ENCODE measurements around the gene PIK3R4.
A peak's percentile ranks its signal among the peaks of the same experiment; 100 is the strongest.

PIK3R4 gene

GRCh38 chr3:130758624-130759369 lies 12.2 kb upstream of the PIK3R4 start:
- H3K4me1 Mint-ChIP-seq (ENCODE audit: low read depth), result no peaks in the 10 kb centered on the region
- no peaks in the 10 kb centered on the region for H3K9me3 Mint-ChIP-seq (ENCODE audit: low read depth)
- H3K27ac Mint-ChIP-seq, result no peak overlapping the region
- no peak overlapping the region for H3K4me3 Mint-ChIP-seq
- no peaks in the 10 kb centered on the region for H3K36me3 Mint-ChIP-seq
- H3K27me3 Mint-ChIP-seq, result peaks cover 6% of the 10 kb centered on the region

DNA sequence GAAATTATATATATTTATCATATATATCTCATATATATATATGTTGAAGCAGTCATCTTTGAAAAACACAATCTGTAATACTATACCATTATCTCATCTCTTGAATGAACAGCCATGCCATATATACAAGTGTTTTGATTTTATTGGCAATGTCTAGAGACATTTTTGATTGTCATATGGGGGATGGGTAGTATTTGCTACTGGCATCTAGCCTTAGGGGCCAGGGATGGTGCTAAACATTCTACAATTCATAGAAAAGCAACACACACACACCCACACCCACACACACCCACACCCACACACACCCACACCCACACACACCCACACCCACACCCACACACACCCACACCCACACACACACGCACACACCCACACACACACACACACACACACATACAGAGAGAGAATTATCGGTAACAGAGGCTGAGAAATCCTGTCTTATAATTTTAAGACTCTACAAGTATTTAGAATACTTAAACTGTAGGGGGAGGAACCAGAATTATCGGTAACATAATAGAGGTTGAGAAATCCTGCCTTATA lies 11.1 kb upstream of the PIK3R4 start:
- H3K4me3 Mint-ChIP-seq, result no peak overlapping the region

DNA sequence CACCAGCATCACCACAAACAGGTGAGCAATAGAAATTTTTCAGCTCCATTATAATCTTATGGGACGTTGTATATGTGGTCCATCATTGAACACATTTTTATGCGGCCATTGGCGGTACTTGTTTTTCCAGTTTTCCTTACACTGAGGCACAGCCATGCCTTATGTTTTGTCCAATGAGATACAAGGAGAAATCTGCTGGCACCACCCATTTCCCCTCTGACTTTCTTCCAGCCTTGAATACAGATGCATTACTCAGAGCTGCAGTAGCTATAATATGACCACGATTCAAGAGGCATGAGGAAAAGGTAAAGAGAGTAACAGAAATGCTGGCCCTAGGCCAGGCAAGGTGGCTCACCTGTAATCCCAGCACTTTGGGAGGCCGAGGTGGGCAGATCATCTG lies 9.0 kb upstream of the PIK3R4 start:
- no peaks in the 10 kb centered on the region for H3K4me1 Mint-ChIP-seq (ENCODE audit: low read depth)
- no peaks in the 10 kb centered on the region for H3K36me3 Mint-ChIP-seq
- H3K9me3 Mint-ChIP-seq (ENCODE audit: low read depth), result no peaks in the 10 kb centered on the region
- no peak overlapping the region for H3K4me3 Mint-ChIP-seq
- peaks cover 2% of the 10 kb centered on the region for H3K27me3 Mint-ChIP-seq
- H3K27ac Mint-ChIP-seq, result no peak overlapping the region

More for the DNA sequence above, 11.1 kb upstream of the PIK3R4 start:
- Mint-ChIP-seq H3K4me1 (ENCODE audit: low read depth) (no peaks in the 10 kb centered on the region), H3K9me3 (ENCODE audit: low read depth) (no peaks in the 10 kb centered on the region), H3K27ac (no peak overlapping the region), H3K27me3 (peaks cover 5% of the 10 kb centered on the region), H3K36me3 (no peaks in the 10 kb centered on the region)

GRCh38 chr3:130748981-130749380 lies 2.4 kb upstream of the PIK3R4 start:
- H3K27ac Mint-ChIP-seq, result no peak overlapping the region
- no peaks in the 10 kb centered on the region for H3K36me3 Mint-ChIP-seq
- no peaks in the 10 kb centered on the region for H3K27me3 Mint-ChIP-seq
- no peak overlapping the region for H3K4me3 Mint-ChIP-seq
- H3K9me3 Mint-ChIP-seq (ENCODE audit: low read depth), result no peaks in the 10 kb centered on the region
- peaks cover 27% of the 10 kb centered on the region for H3K4me1 Mint-ChIP-seq (ENCODE audit: low read depth)

DNA sequence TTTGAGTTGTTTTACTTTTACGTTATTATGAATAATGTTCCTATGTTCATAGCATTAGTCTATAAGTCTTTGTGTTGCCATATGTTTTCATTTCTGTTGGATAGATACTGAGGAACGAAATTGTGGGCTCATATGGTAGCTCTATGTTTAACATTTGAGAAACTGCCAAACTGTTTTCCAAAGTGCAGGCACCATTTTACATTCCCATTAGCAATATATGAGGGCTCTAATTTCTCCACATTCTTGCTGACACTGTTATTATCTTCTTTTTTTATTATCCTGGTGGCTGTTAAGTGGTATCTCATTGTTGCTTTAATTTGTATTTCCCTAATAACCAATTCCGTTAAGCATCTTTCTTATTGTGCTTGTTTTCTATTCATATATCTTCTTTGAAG lies 1.8 kb upstream of the PIK3R4 start:
- Mint-ChIP-seq H3K36me3 (peaks cover 2% of the 10 kb centered on the region), H3K4me3 (peak overlapping the region; percentile 84), H3K27me3 (no peaks in the 10 kb centered on the region), H3K9me3 (ENCODE audit: low read depth) (no peaks in the 10 kb centered on the region), H3K27ac (peak overlapping the region; percentile 70), H3K4me1 (ENCODE audit: low read depth) (peaks cover 32% of the 10 kb centered on the region)

DNA sequence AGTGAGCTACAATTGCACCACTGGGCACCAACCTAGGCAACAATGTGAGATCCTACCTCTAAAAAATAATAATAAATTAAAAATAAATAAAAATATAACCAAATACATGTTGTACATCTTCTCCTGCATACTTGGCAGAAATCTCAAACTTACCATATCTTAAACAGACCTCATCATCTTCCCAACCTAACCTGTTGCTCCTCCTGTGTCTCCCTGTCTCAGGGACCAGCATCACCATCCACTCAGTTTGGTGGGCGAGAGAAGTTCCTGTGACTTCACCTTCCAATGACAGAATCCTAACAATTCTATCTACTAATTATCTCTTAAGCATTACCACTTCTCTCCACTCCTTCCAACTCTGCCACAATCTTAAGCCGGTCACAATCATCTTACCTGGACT lies 3.3 kb downstream of the PIK3R4 start:
- no peak overlapping the region for H3K27ac Mint-ChIP-seq

DNA sequence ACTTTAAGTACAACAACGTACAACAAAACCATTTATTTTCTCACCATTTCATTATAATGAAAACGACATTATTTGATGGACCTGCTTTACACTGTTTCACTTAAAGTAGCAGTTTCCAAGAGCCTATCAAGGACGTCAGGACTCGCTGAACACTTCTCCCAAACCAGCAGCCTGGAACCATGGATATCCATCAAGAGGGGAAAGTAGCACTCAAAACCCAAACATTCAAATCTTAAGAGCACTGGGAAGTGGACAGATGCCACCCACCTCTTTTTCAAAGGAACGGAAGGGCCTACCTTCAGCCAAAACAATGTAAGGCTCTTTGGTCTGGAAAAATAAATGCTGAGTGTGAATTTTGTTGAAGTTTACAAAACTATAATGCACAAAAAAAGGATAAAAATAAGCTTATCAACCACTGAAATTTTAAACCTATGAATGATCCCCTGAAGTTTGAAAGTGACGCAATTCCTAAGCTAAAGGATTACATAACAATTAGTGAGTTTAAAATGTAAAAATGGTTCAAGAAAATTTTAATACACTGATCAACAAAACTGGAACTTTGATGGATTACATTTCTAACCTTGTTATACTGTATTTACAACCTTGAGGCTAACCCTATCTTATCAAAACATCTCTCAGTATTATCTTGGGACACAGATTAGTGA lies 4.6 kb downstream of the PIK3R4 start:
- no peaks in the 10 kb centered on the region for H3K9me3 Mint-ChIP-seq (ENCODE audit: low read depth)
- peak overlapping the region; percentile 63 for H3K4me3 Mint-ChIP-seq
- H3K27ac Mint-ChIP-seq, result no peak overlapping the region
- H3K4me1 Mint-ChIP-seq (ENCODE audit: low read depth), result peaks cover 78% of the 10 kb centered on the region
- peaks cover 18% of the 10 kb centered on the region for H3K36me3 Mint-ChIP-seq
- no peaks in the 10 kb centered on the region for H3K27me3 Mint-ChIP-seq

More for the DNA sequence above, 3.3 kb downstream of the PIK3R4 start:
- H3K4me3 Mint-ChIP-seq, result peak overlapping the region; percentile 63
- H3K36me3 Mint-ChIP-seq, result peaks cover 15% of the 10 kb centered on the region
- peaks cover 73% of the 10 kb centered on the region for H3K4me1 Mint-ChIP-seq (ENCODE audit: low read depth)
- H3K9me3 Mint-ChIP-seq (ENCODE audit: low read depth), result no peaks in the 10 kb centered on the region
- H3K27me3 Mint-ChIP-seq, result no peaks in the 10 kb centered on the region

DNA sequence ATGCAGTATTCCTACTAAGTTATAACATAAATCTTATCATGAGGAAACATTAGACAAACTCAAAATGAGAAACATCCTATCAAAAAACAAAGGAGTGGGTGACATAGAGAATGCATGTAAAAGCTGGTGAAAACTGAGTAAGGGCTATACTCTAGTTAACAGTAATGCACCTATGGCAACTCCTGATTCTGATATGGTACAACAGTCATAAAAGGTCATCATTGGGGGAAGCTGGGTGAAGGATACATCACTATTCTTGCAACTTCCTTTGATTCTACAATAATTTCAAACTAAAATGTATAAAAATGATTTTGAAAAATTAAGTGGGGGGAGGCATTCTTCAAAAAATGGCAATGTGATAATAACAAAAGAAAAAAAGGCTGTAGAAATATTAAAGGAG lies 6.8 kb downstream of the PIK3R4 start:
- H3K36me3 Mint-ChIP-seq, result peaks cover 29% of the 10 kb centered on the region
- H3K27ac Mint-ChIP-seq, result no peak overlapping the region
- H3K9me3 Mint-ChIP-seq (ENCODE audit: low read depth), result no peaks in the 10 kb centered on the region
- H3K27me3 Mint-ChIP-seq, result no peaks in the 10 kb centered on the region
- H3K4me3 Mint-ChIP-seq, result no peak overlapping the region
- peaks cover 74% of the 10 kb centered on the region for H3K4me1 Mint-ChIP-seq (ENCODE audit: low read depth)

DNA sequence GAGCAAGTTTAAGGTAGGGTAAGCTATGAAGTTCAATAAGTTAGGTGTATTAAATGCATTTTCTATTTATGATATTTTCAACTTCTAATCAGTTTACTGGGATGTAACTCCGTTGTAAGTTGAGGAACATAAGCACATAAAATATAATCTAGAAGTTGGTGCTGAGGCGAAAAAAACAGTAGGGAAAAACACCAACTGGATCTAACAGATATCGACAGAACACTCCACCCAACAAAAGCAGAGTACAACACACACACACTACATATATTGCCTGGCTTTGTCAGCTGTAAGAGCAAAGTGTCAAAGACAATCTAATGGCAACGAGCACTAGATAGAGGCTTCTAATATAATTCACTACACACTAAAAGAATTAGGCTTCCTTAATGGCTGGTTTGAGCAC lies 8.4 kb downstream of the PIK3R4 start:
- Mint-ChIP-seq H3K4me1 (ENCODE audit: low read depth) (peaks cover 58% of the 10 kb centered on the region), H3K4me3 (peak overlapping the region; percentile 38), H3K27ac (no peak overlapping the region), H3K27me3 (no peaks in the 10 kb centered on the region), H3K9me3 (ENCODE audit: low read depth) (no peaks in the 10 kb centered on the region), H3K36me3 (peaks cover 27% of the 10 kb centered on the region)

- no peaks in the 10 kb centered on the region for H3K27me3 Mint-ChIP-seq
- H3K4me1 Mint-ChIP-seq (ENCODE audit: low read depth), result peaks cover 55% of the 10 kb centered on the region
- peak overlapping the region; percentile 38 for H3K4me3 Mint-ChIP-seq
- H3K27ac Mint-ChIP-seq, result no peak overlapping the region
- H3K36me3 Mint-ChIP-seq, result peaks cover 27% of the 10 kb centered on the region
- H3K9me3 Mint-ChIP-seq (ENCODE audit: low read depth), result no peaks in the 10 kb centered on the region
Measured at GRCh38 chr3:130737622-130738021, 9.0 kb downstream of the PIK3R4 start.

DNA sequence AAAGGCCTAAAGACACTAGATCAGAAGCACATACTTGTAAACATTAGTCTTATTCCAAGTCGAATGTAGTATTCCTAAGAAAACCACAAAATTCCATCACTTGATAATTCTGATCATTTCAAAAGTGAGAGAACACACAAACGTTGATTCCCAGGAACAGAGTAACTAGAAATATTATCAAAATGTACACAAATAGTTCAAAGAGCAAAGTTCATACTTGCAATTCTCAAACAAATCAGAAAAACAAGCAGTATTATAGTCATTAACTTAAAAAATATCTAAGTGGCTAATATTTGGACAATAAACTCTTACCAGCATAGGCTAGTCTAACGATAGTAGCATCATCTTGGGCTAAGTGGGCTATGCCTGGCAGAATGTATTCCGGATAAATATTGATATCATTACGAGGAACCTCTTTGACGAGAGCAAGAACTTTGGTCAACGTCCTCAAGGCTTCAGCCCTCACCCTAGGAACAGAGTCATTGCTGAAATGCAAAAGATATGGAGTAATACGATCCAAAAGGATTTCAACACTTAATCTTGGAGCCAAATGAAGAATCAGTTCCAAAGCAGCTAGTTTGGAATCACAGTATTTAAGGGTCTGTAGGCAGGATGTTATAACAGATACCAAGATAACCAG lies 13.3 kb downstream of the PIK3R4 start:
- H3K27me3 Mint-ChIP-seq, result no peaks in the 10 kb centered on the region
- H3K36me3 Mint-ChIP-seq, result peaks cover 14% of the 10 kb centered on the region
- no peak overlapping the region for H3K27ac Mint-ChIP-seq
- no peaks in the 10 kb centered on the region for H3K9me3 Mint-ChIP-seq (ENCODE audit: low read depth)
- H3K4me1 Mint-ChIP-seq (ENCODE audit: low read depth), result peaks cover 25% of the 10 kb centered on the region
- no peak overlapping the region for H3K4me3 Mint-ChIP-seq

GRCh38 chr3:130732501-130732900 lies 14.1 kb downstream of the PIK3R4 start:
- Mint-ChIP-seq H3K27me3 (no peaks in the 10 kb centered on the region), H3K4me3 (no peak overlapping the region), H3K4me1 (ENCODE audit: low read depth) (peaks cover 17% of the 10 kb centered on the region), H3K36me3 (peaks cover 10% of the 10 kb centered on the region), H3K9me3 (ENCODE audit: low read depth) (no peaks in the 10 kb centered on the region), H3K27ac (no peak overlapping the region)

- H3K36me3 Mint-ChIP-seq, result peaks cover 8% of the 10 kb centered on the region
- H3K27me3 Mint-ChIP-seq, result no peaks in the 10 kb centered on the region
- H3K4me1 Mint-ChIP-seq (ENCODE audit: low read depth), result peaks cover 16% of the 10 kb centered on the region
- H3K27ac Mint-ChIP-seq, result no peak overlapping the region
- no peak overlapping the region for H3K4me3 Mint-ChIP-seq
- no peaks in the 10 kb centered on the region for H3K9me3 Mint-ChIP-seq (ENCODE audit: low read depth)
Measured at GRCh38 chr3:130731817-130732216, 14.8 kb downstream of the PIK3R4 start.

DNA sequence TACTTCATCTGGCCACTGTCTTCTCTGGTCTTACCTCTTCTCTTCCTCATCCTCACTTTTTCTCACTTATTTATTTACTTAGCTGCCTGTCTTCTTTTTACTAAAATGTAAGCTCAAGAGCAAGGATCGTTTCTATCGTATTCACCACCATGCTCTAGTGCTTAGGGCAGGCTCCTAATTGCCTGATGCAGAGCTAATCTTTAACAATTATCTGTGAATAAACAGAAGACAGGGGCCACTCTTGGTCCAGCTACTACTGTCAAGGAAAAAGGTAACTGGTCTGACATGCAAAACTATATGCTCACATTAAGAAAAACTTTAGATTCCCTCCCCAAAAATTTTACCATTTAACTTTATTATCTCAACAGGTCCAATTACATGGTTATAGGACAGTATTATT lies 17.5 kb downstream of the PIK3R4 start:
- peaks cover 15% of the 10 kb centered on the region for H3K4me1 Mint-ChIP-seq (ENCODE audit: low read depth)
- no peaks in the 10 kb centered on the region for H3K9me3 Mint-ChIP-seq (ENCODE audit: low read depth)
- no peaks in the 10 kb centered on the region for H3K36me3 Mint-ChIP-seq
- no peak overlapping the region for H3K27ac Mint-ChIP-seq
- no peak overlapping the region for H3K4me3 Mint-ChIP-seq
- H3K27me3 Mint-ChIP-seq, result no peaks in the 10 kb centered on the region

GRCh38 chr3:130728037-130728436 lies 18.6 kb downstream of the PIK3R4 start:
- Mint-ChIP-seq H3K27me3 (no peaks in the 10 kb centered on the region), H3K4me3 (no peak overlapping the region), H3K27ac (no peak overlapping the region), H3K9me3 (ENCODE audit: low read depth) (no peaks in the 10 kb centered on the region), H3K4me1 (ENCODE audit: low read depth) (peaks cover 13% of the 10 kb centered on the region), H3K36me3 (peaks cover 4% of the 10 kb centered on the region)

All from activated naive CD8-positive, alpha-beta T cell (primary cell).